ENCODE measurements around the gene KRT80. TPM values are rescaled to one million over a fixed set of nuclear protein-coding genes. Genes with fewer than 3 reads are reported as not detected.

The KRT80 gene
- polyA plus RNA-seq, 1 donor (not counting 4 experiments of a cell fraction or from before 2014, with no cell fraction given), result 4.1 TPM

DNA sequence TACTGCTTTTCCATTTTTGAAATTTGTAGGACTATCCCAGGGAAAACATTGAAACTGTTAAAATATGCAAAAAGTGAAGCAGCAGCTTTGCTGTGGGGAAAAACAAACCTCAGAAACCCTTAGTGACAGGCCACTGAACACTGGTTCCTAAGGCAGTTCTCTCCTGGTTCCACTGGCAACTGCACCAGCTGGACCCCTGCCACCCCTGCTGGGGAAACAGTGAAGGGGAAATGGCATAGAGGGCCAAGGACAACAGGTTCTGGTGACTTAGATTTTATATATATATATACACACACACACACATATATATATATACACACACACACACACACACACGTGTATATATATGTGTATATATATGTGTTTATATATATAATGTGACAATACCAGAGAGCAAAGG lies 25.0 kb upstream of the KRT80 start:
- Histone ChIP-seq H4K20me1 (ENCODE audit: control insufficient read depth, extremely low read depth, insufficient read depth, low read length) (no peaks in the 10 kb centered on the region), H3K27me3 (ENCODE audit: control insufficient read depth, extremely low read depth, insufficient read depth, low read length) (no peaks in the 10 kb centered on the region), H3K4me1 (ENCODE audit: control insufficient read depth, extremely low read depth, insufficient read depth, low read length) (peaks cover 56% of the 10 kb centered on the region), H3K79me2 (ENCODE audit: control insufficient read depth, insufficient read depth, low read length) (no peaks in the 10 kb centered on the region), H3K27ac (ENCODE audit: control insufficient read depth, insufficient read depth, low read length) (peak overlapping the region; percentile 49), H3K9ac (ENCODE audit: control insufficient read depth, extremely low read depth, insufficient read depth, low read length) (peak overlapping the region; percentile 45), H3K4me3 (ENCODE audit: control insufficient read depth in 2 of 3, extremely low read depth in 1 of 3, insufficient read depth in 2 of 3, low read depth in 1 of 3, low read length in 3 of 3) (no peak overlapping the region), H3K36me3 (ENCODE audit: control insufficient read depth in 2 of 2, extremely low read depth in 1 of 2, insufficient read depth in 2 of 2, low read length in 2 of 2) (no peaks in the 10 kb centered on the region), H3K9me3 (ENCODE audit: control insufficient read depth, low read depth, low read length) (no peaks in the 10 kb centered on the region), H3K9me1 (ENCODE audit: control insufficient read depth, extremely low read depth, insufficient read depth, low read length) (no peaks in the 10 kb centered on the region), H3K4me2 (ENCODE audit: control insufficient read depth, extremely low read depth, insufficient read depth, low read depth, low read length) (peak overlapping the region; percentile 49), H2AFZ (ENCODE audit: control insufficient read depth, low read length) (no peak overlapping the region)
- TF ChIP-seq, protein P1, sequence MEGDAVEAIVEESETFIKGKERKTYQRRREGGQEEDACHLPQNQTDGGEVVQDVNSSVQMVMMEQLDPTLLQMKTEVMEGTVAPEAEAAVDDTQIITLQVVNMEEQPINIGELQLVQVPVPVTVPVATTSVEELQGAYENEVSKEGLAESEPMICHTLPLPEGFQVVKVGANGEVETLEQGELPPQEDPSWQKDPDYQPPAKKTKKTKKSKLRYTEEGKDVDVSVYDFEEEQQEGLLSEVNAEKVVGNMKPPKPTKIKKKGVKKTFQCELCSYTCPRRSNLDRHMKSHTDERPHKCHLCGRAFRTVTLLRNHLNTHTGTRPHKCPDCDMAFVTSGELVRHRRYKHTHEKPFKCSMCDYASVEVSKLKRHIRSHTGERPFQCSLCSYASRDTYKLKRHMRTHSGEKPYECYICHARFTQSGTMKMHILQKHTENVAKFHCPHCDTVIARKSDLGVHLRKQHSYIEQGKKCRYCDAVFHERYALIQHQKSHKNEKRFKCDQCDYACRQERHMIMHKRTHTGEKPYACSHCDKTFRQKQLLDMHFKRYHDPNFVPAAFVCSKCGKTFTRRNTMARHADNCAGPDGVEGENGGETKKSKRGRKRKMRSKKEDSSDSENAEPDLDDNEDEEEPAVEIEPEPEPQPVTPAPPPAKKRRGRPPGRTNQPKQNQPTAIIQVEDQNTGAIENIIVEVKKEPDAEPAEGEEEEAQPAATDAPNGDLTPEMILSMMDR (optimal IDR thresholded peaks at IDR 0.05 in 1 of 3, IDR thresholded peaks at IDR 0.05 in 1 of 3, conservative IDR thresholded peaks at IDR 0.05 in 1 of 3; ENCODE audit: extremely low read depth in 1 of 3, insufficient read depth in 2 of 3, low read length in 3 of 3), result no peak
- TF ChIP-seq EZH2 (IDR thresholded peaks at IDR 0.05; ENCODE audit: low read length), result no peak
- dilution Hi-C loops (cut with MboI; ENCODE audit: extremely low pct_ligation_motif_present, low sequenced_read_pairs), result no loop called here
- DNase-seq (ENCODE audit: low read depth, low spot score), result no peak
- FAIRE-seq, result no peak

- Histone ChIP-seq H3K4me2 (ENCODE audit: control insufficient read depth, extremely low read depth, insufficient read depth, low read depth, low read length) (peak overlapping the region; percentile 55), H3K4me3 (ENCODE audit: control insufficient read depth in 2 of 3, extremely low read depth in 1 of 3, insufficient read depth in 2 of 3, low read depth in 1 of 3, low read length in 3 of 3) (no peak overlapping the region), H3K27ac (ENCODE audit: control insufficient read depth, insufficient read depth, low read length) (peak overlapping the region; percentile 67), H3K9ac (ENCODE audit: control insufficient read depth, extremely low read depth, insufficient read depth, low read length) (peak overlapping the region; percentile 46), H4K20me1 (ENCODE audit: control insufficient read depth, extremely low read depth, insufficient read depth, low read length) (no peaks in the 10 kb centered on the region), H3K36me3 (ENCODE audit: control insufficient read depth in 2 of 2, extremely low read depth in 1 of 2, insufficient read depth in 2 of 2, low read length in 2 of 2) (no peaks in the 10 kb centered on the region), H3K4me1 (ENCODE audit: control insufficient read depth, extremely low read depth, insufficient read depth, low read length) (peaks cover 51% of the 10 kb centered on the region), H3K9me3 (ENCODE audit: control insufficient read depth, low read depth, low read length) (no peaks in the 10 kb centered on the region), H2AFZ (ENCODE audit: control insufficient read depth, low read length) (no peak overlapping the region), H3K79me2 (ENCODE audit: control insufficient read depth, insufficient read depth, low read length) (no peaks in the 10 kb centered on the region), H3K27me3 (ENCODE audit: control insufficient read depth, extremely low read depth, insufficient read depth, low read length) (no peaks in the 10 kb centered on the region), H3K9me1 (ENCODE audit: control insufficient read depth, extremely low read depth, insufficient read depth, low read length) (no peaks in the 10 kb centered on the region)
- DNase-seq (ENCODE audit: low read depth, low spot score), result no peak
- dilution Hi-C loops (cut with MboI; ENCODE audit: extremely low pct_ligation_motif_present, low sequenced_read_pairs), result no loop called here
- TF ChIP-seq EZH2 (IDR thresholded peaks at IDR 0.05; ENCODE audit: low read length), result no peak
- TF ChIP-seq, protein P1 (optimal IDR thresholded peaks at IDR 0.05 in 1 of 3, IDR thresholded peaks at IDR 0.05 in 1 of 3, conservative IDR thresholded peaks at IDR 0.05 in 1 of 3; ENCODE audit: extremely low read depth in 1 of 3, insufficient read depth in 2 of 3, low read length in 3 of 3), result no peak
- FAIRE-seq, result no peak
Observed at GRCh38 chr12:52216100-52216499, 24.3 kb upstream of the KRT80 start.
